Measurements from ENCODE around the gene PTPRM. TPM values are rescaled to one million over a fixed set of nuclear protein-coding genes. Genes with fewer than 3 reads are reported as not detected.
A peak's percentile ranks its signal among the peaks of the same experiment; 100 is the strongest.

PTPRM gene
- total and polyA plus RNA-seq, 2 donors (not counting 3 experiments of a cell fraction or from before 2014, with no cell fraction given), result 37.4 to 43.7 TPM

GRCh38 chr18:7926526-7926925 is 359.4 kb downstream of the PTPRM start:
- intact Hi-C loops (cut with micrococcal nuclease), result no loop called here

GRCh38 chr18:7927119-7927518 is 360.0 kb downstream of the PTPRM start:
- intact Hi-C loops (cut with micrococcal nuclease), result no loop called here
- no peak for TF ChIP-seq POLR2A (IDR thresholded peaks at IDR 0.05; ENCODE audit: low read depth, low read length)
- TF ChIP-seq POLR2AphosphoS5 (IDR thresholded peaks at IDR 0.05; ENCODE audit: insufficient read depth, low read depth, low read length), result no peak
- TF ChIP-seq EZH2 (IDR thresholded peaks at IDR 0.05; ENCODE audit: borderline replicate concordance, low read depth, low read length, severe bottlenecking), result no peak
- no peak for TF ChIP-seq GATA2 (IDR thresholded peaks at IDR 0.05; ENCODE audit: insufficient read depth, insufficient read length, low read depth, low read length)
- no peak for TF ChIP-seq FOS (IDR thresholded peaks at IDR 0.05; ENCODE audit: borderline replicate concordance, insufficient read depth, low read length)
- TF ChIP-seq MYC (IDR thresholded peaks at IDR 0.05; ENCODE audit: low read depth, low read length), result no peak
- H3K4me2 ChIP-seq (ENCODE audit: insufficient read depth, low read length), result no peak overlapping the region
- H3K27me3 ChIP-seq (ENCODE audit: control insufficient read depth in 2 of 2, insufficient read depth in 2 of 2, low read length in 2 of 2), result no peaks in the 10 kb centered on the region
- no peak overlapping the region for H3K4me3 ChIP-seq (replicated peaks in 1 of 3; ENCODE audit: insufficient read depth in 1 of 3, low read depth in 1 of 3, low read length in 3 of 3)
- no peaks in the 10 kb centered on the region for H3K9me1 ChIP-seq (replicated peaks; ENCODE audit: control insufficient read depth, extremely low read depth, insufficient read depth, low read length)
- ChIA-PET CTCF (interaction anchor here (1.6 to 2.0 kb wide), 2 partner anchors 23 to 137 kb away, joined by 3 to 6 read pairs; no protein-coding TSS in a partner anchor), POLR2A (no interaction called here)
- no TSS peak for BruUV-seq (replicated peaks)
- H3K36me3 ChIP-seq (ENCODE audit: control insufficient read depth in 2 of 2, extremely low read depth in 1 of 2, insufficient read depth in 2 of 2, low read length in 2 of 2), result no peaks in the 10 kb centered on the region
- no peaks in the 10 kb centered on the region for H3K9me3 ChIP-seq (replicated peaks; ENCODE audit: control insufficient read depth, insufficient read depth, low read length)
- no peak overlapping the region for H3K9ac ChIP-seq (replicated peaks; ENCODE audit: extremely low read depth, insufficient read depth, low read length)
- H4K20me1 ChIP-seq (replicated peaks; ENCODE audit: control insufficient read depth, extremely low read depth, insufficient read depth, low read length), result no peaks in the 10 kb centered on the region
- H3K79me2 ChIP-seq (ENCODE audit: control insufficient read depth, insufficient read depth, low read length), result no peaks in the 10 kb centered on the region
- peaks cover 10% of the 10 kb centered on the region for H3K4me1 ChIP-seq (ENCODE audit: control insufficient read depth, extremely low read depth, insufficient read depth, low read length)
- no peak for DNase-seq (ENCODE audit: low read depth, low spot score)
- no peak for FAIRE-seq
- H2AFZ ChIP-seq (ENCODE audit: low read depth, low read length), result no peak overlapping the region
- dilution Hi-C loops (cut with MboI; ENCODE audit: extremely low pct_ligation_motif_present, low sequenced_read_pairs), result no loop called here
- H3K27ac ChIP-seq (ENCODE audit: insufficient read depth, low read depth, low read length), result no peak overlapping the region

More at GRCh38 chr18:7926526-7926925, 359.4 kb downstream of the PTPRM start:
- Histone ChIP-seq H3K9ac (replicated peaks; ENCODE audit: extremely low read depth, insufficient read depth, low read length) (no peak overlapping the region), H3K36me3 (ENCODE audit: control insufficient read depth in 2 of 2, extremely low read depth in 1 of 2, insufficient read depth in 2 of 2, low read length in 2 of 2) (no peaks in the 10 kb centered on the region), H3K4me1 (ENCODE audit: control insufficient read depth, extremely low read depth, insufficient read depth, low read length) (peaks cover 16% of the 10 kb centered on the region), H3K4me3 (replicated peaks in 1 of 3; ENCODE audit: insufficient read depth in 1 of 3, low read depth in 1 of 3, low read length in 3 of 3) (no peak overlapping the region), H2AFZ (ENCODE audit: low read depth, low read length) (peak overlapping the region; percentile 44), H3K79me2 (ENCODE audit: control insufficient read depth, insufficient read depth, low read length) (no peaks in the 10 kb centered on the region), H3K9me1 (replicated peaks; ENCODE audit: control insufficient read depth, extremely low read depth, insufficient read depth, low read length) (no peaks in the 10 kb centered on the region), H3K27ac (ENCODE audit: insufficient read depth, low read depth, low read length) (no peak overlapping the region), H3K4me2 (ENCODE audit: insufficient read depth, low read length) (no peak overlapping the region), H4K20me1 (replicated peaks; ENCODE audit: control insufficient read depth, extremely low read depth, insufficient read depth, low read length) (no peaks in the 10 kb centered on the region), H3K27me3 (ENCODE audit: control insufficient read depth in 2 of 2, insufficient read depth in 2 of 2, low read length in 2 of 2) (no peaks in the 10 kb centered on the region), H3K9me3 (replicated peaks; ENCODE audit: control insufficient read depth, insufficient read depth, low read length) (no peaks in the 10 kb centered on the region)
- TF ChIP-seq CTCF (IDR thresholded peaks at IDR 0.05; ENCODE audit: extremely low read depth in 1 of 2, insufficient read depth in 1 of 2, low read depth in 1 of 2, low read length in 2 of 2) (peak in 1 of 2 donors; percentile 28), JUN (IDR thresholded peaks at IDR 0.05; ENCODE audit: borderline replicate concordance, insufficient read depth, insufficient read length, low read depth) (no peak)
- no peak for FAIRE-seq
- ChIA-PET CTCF (interaction anchor here (0.9 to 2.0 kb wide), 5 partner anchors 8 to 137 kb away, joined by 3 to 6 read pairs (median 4); no protein-coding TSS in a partner anchor), POLR2A (no interaction called here)
- DNase-seq (ENCODE audit: low read depth, low spot score), result peak; percentile 51
- dilution Hi-C loops (cut with MboI; ENCODE audit: extremely low pct_ligation_motif_present, low sequenced_read_pairs), result no loop called here
- no TSS peak for BruUV-seq (replicated peaks)

Data from endothelial cell of umbilical vein (primary cell).